GM23338 (cell line): Measurements from ENCODE around the gene ATRIP. TPM values are rescaled to one million over a fixed set of nuclear protein-coding genes. Genes with fewer than 3 reads are reported as not detected.

Experiments used
- ATAC-seq: fragments of 200-7000 bp; cut with Tn5 transposase; 3 replicates; pipeline ENCODE4 v1.9.1; 2020
- DNase-seq: peaks from one replicate; pipeline ENCODE4 v3.0.0-alpha.2; 2015; ENCODE audit warnings: low spot score
- H2AFZ ChIP-seq: fragments of 200-600 bp; sonication (generic); 2 replicates; pipeline ENCODE4 v1.8.0; 2016; ENCODE audit warnings: antibody characterized with exemption, mild to moderate bottlenecking, moderate library complexity
- H3F3A ChIP-seq: fragments of 200-600 bp; sonication (generic); replicated peaks from 2 replicates; pipeline ENCODE4 v1.8.0; 2017; ENCODE audit warnings: antibody characterized with exemption, mixed run types, low read depth
- H3K27ac ChIP-seq: fragments of 200-600 bp; sonication (generic); 2 replicates; pipeline ENCODE4 v1.6.1; 2016; ENCODE audit warnings: low read depth
- H3K27me3 ChIP-seq: fragments of 200-600 bp; sonication (generic); 2 replicates; pipeline ENCODE4 v1.8.0; 2016; ENCODE audit warnings: mild to moderate bottlenecking, mixed run types, moderate library complexity; ENCODE audit not compliant: insufficient read depth
- H3K36me3 ChIP-seq: fragments of 200-600 bp; sonication (generic); 2 replicates; pipeline ENCODE4 v1.8.0; 2016; ENCODE audit warnings: mild to moderate bottlenecking; ENCODE audit not compliant: insufficient read depth
- H3K4me1 ChIP-seq: fragments of 200-600 bp; sonication (generic); 2 replicates; pipeline ENCODE4 v1.8.0; 2016; ENCODE audit warnings: mild to moderate bottlenecking, moderate library complexity; ENCODE audit not compliant: insufficient read depth
- H3K4me2 ChIP-seq: fragments of 200-600 bp; sonication (generic); 2 replicates; pipeline ENCODE4 v1.7.1; 2017; ENCODE audit warnings: mixed run types
- H3K4me3 ChIP-seq: fragments of 200-600 bp; sonication (generic); 2 replicates; pipeline ENCODE4 v1.6.1; 2016; ENCODE audit warnings: mixed run types
- H3K79me2 ChIP-seq: fragments of 200-600 bp; sonication (generic); replicated peaks from 2 replicates; pipeline ENCODE4 v1.8.0; 2017; ENCODE audit warnings: mild to moderate bottlenecking; ENCODE audit not compliant: insufficient read depth
- H3K9me2 ChIP-seq: fragments of 200-600 bp; sonication (generic); 2 replicates; pipeline ENCODE4 v1.8.0; 2017; ENCODE audit not compliant: insufficient read depth
- H4K20me1 ChIP-seq: fragments of 200-600 bp; sonication (generic); replicated peaks from 2 replicates; pipeline ENCODE4 v1.8.0; 2017; ENCODE audit warnings: mild to moderate bottlenecking; ENCODE audit not compliant: insufficient read depth
- H3K27ac Mint-ChIP-seq: 2 replicates; pipeline ENCODE4 v1.8.0; 2020; ENCODE audit warnings: inconsistent platforms, mild to moderate bottlenecking, moderate library complexity, mixed read lengths
- H3K27me3 Mint-ChIP-seq: 3 replicates; pipeline ENCODE4 v1.8.0; 2022; ENCODE audit warnings: low read depth, mild to moderate bottlenecking, moderate library complexity, mixed read lengths, inconsistent platforms; ENCODE audit not compliant: insufficient read depth, poor library complexity
- H3K36me3 Mint-ChIP-seq: 3 replicates; pipeline ENCODE4 v1.8.0; 2021; ENCODE audit warnings: low read depth, mild to moderate bottlenecking, inconsistent platforms, moderate library complexity, mixed read lengths
- H3K4me1 Mint-ChIP-seq: 3 replicates; pipeline ENCODE4 v1.8.0; 2020; ENCODE audit warnings: mild to moderate bottlenecking, inconsistent platforms, mixed read lengths
- H3K4me3 Mint-ChIP-seq: 3 replicates; pipeline ENCODE4 v1.8.0; 2021; ENCODE audit warnings: moderate library complexity, mild to moderate bottlenecking, inconsistent platforms, mixed read lengths
- H3K9me3 Mint-ChIP-seq: 3 replicates; pipeline ENCODE4 v1.8.0; 2020; ENCODE audit warnings: moderate library complexity, mild to moderate bottlenecking, inconsistent platforms, mixed read lengths
- ETS1 ChIP-seq: IDR thresholded peaks from 2 replicates; pipeline ENCODE4 v1.6.1; 2016; ENCODE audit warnings: antibody characterized with exemption
- EZH2 ChIP-seq: fragments of 200-600 bp; sonication (generic); IDR thresholded peaks from one replicate; pipeline ENCODE4 v1.8.0; 2017; ENCODE audit warnings: antibody characterized with exemption, mild to moderate bottlenecking, low read depth; ENCODE audit not compliant: unreplicated experiment
- JUNB ChIP-seq: IDR thresholded peaks from one replicate; pipeline ENCODE4 v1.6.1; 2016; ENCODE audit warnings: antibody characterized with exemption; ENCODE audit not compliant: unreplicated experiment
- NANOG ChIP-seq: IDR thresholded peaks from 2 replicates; pipeline ENCODE4 v1.6.1; 2016; ENCODE audit warnings: antibody characterized with exemption, borderline replicate concordance
- POLR2AphosphoS5 ChIP-seq: IDR thresholded peaks from 2 replicates; pipeline ENCODE4 v1.6.1; 2016; ENCODE audit warnings: antibody characterized with exemption, low read depth
- REST ChIP-seq: IDR thresholded peaks from one replicate; pipeline ENCODE4 v1.6.1; 2018; ENCODE audit warnings: antibody characterized with exemption; ENCODE audit not compliant: unreplicated experiment
- STAT1 ChIP-seq: IDR thresholded peaks from one replicate; pipeline ENCODE4 v1.6.1; 2016; ENCODE audit warnings: antibody characterized with exemption; ENCODE audit not compliant: unreplicated experiment
- ZNF331 ChIP-seq: fragments of 250-450 bp; sonication (Bioruptor Pico); IDR thresholded peaks from 2 replicates; pipeline ENCODE4 v1.5.0; 2020; ENCODE audit warnings: low read depth, mild to moderate bottlenecking, moderate library complexity
- ZNF462 ChIP-seq: fragments of 250-450 bp; sonication (Bioruptor Pico); IDR thresholded peaks from 2 replicates; pipeline ENCODE4 v1.5.0; 2020; ENCODE audit warnings: mild to moderate bottlenecking, moderate library complexity
- polyA plus RNA-seq: library from polyadenylated mRNA; unstranded; fragments of >200 nt; fragmentation: Nextera tagmentation; extraction: Ambion mirVana; gene quantifications from 2 replicates; pipeline ENCODE4 v1.2.1, GENCODE V29; 2016
- total RNA-seq: library from RNA; depleted of rRNA; stranded (reverse); fragments of >200 nt; shearing (Covaris generic); gene quantifications from 2 replicates; pipeline ENCODE4 v1.2.3, GENCODE V29; 2014
- TF ChIP-seq, protein P1 (sequence below), 2 experiments: fragments of 200-600 bp in 1 of 2; sonication (generic) in 1 of 2; conservative IDR thresholded peaks; 2 replicates each; pipeline versions ENCODE4 v1.5.1 to v1.6.1; 2016 to 2017; ENCODE audit warnings: antibody characterized with exemption in 2 of 2, low read depth in 2 of 2, mild to moderate bottlenecking in 2 of 2, moderate library complexity in 1 of 2

ATRIP gene
- total and polyA plus RNA-seq, 2 experiments from 2014 or later = 5.8 to 17.3 TPM

DNA sequence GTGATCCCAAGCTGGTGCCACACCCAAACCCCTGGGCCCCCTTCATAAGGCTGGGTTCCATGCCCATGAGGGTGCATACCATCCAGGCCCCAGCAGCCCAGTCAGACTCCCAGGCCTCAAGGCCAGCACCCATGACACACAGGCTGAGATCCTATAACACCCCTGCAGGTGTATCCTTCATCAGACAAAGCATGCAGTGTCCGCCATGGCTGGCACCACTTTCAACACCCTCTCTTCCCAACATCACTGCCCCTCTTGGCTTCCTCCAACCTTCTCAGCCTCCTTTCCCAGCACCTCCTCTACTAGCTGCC lies 10.1 kb upstream of the ATRIP start:
- no peak for TF ChIP-seq STAT1
- TF ChIP-seq JUNB = no peak
- TF ChIP-seq POLR2AphosphoS5 = no peak
- no peak for TF ChIP-seq ZNF331 (CRISPR knock-in tag)
- TF ChIP-seq, protein P1, sequence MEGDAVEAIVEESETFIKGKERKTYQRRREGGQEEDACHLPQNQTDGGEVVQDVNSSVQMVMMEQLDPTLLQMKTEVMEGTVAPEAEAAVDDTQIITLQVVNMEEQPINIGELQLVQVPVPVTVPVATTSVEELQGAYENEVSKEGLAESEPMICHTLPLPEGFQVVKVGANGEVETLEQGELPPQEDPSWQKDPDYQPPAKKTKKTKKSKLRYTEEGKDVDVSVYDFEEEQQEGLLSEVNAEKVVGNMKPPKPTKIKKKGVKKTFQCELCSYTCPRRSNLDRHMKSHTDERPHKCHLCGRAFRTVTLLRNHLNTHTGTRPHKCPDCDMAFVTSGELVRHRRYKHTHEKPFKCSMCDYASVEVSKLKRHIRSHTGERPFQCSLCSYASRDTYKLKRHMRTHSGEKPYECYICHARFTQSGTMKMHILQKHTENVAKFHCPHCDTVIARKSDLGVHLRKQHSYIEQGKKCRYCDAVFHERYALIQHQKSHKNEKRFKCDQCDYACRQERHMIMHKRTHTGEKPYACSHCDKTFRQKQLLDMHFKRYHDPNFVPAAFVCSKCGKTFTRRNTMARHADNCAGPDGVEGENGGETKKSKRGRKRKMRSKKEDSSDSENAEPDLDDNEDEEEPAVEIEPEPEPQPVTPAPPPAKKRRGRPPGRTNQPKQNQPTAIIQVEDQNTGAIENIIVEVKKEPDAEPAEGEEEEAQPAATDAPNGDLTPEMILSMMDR (conservative IDR thresholded peaks at IDR 0.05; ENCODE audit: low read depth in 2 of 2) = no peak
- H3K4me1 ChIP-seq = peaks cover 10% of the 10 kb centered on the region; the same call in 1 of the 2 replicates
- H3K36me3 Mint-ChIP-seq = peaks cover 42% of the 10 kb centered on the region
- H3K4me3 Mint-ChIP-seq = no peak overlapping the region
- peaks cover 2% of the 10 kb centered on the region for H4K20me1 ChIP-seq
- H3K36me3 ChIP-seq = peaks cover 12% of the 10 kb centered on the region
- no peak overlapping the region for H3K27ac Mint-ChIP-seq
- no peak overlapping the region for H2AFZ ChIP-seq
- DNase-seq (no peak), ATAC-seq (no peak)
- H3K4me2 ChIP-seq = no peak overlapping the region
- H3K27me3 Mint-ChIP-seq = peaks cover 6% of the 10 kb centered on the region
- H3F3A ChIP-seq = peaks cover 39% of the 10 kb centered on the region
- H3K27me3 ChIP-seq = no peaks in the 10 kb centered on the region
- H3K79me2 ChIP-seq = peaks cover 45% of the 10 kb centered on the region
- peaks cover 23% of the 10 kb centered on the region for H3K4me1 Mint-ChIP-seq
- H3K9me3 Mint-ChIP-seq = no peaks in the 10 kb centered on the region
- H3K27ac ChIP-seq = no peak overlapping the region
- no peaks in the 10 kb centered on the region for H3K9me2 ChIP-seq
- no peak overlapping the region for H3K4me3 ChIP-seq

DNA sequence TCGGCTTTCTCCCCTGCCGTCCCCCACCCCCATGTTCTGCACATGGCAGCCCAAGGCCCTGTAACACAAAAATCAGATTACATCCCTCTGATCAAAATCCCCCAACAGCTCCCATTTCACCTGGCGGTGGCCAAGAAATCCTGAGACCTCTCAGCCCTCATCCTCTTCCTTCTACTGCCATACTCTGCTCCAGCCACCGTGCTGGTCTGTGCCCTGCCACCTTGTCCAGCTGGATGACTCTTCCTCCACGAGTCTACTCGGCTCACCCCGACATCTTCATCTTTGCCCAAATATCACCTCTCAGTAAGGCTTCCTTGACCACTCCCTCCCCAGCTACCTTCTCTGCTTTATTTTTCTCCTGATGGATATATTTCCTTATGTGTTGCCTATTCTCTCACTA lies 9.7 kb upstream of the ATRIP start:
- DNase-seq (no peak), ATAC-seq (no peak)
- Histone ChIP-seq H3K27ac (no peak overlapping the region), H4K20me1 (peaks cover 6% of the 10 kb centered on the region), H3K36me3 (peaks cover 14% of the 10 kb centered on the region), H3F3A (peaks cover 40% of the 10 kb centered on the region), H3K27me3 (no peaks in the 10 kb centered on the region), H3K4me3 (no peak overlapping the region), H2AFZ (no peak overlapping the region), H3K9me2 (no peaks in the 10 kb centered on the region), H3K79me2 (peaks cover 45% of the 10 kb centered on the region), H3K4me2 (no peak overlapping the region), H3K4me1 (peaks cover 10% of the 10 kb centered on the region; the same call in 1 of the 2 replicates)
- H3K36me3 Mint-ChIP-seq = peaks cover 42% of the 10 kb centered on the region
- H3K9me3 Mint-ChIP-seq = no peaks in the 10 kb centered on the region
- no peak overlapping the region for H3K4me3 Mint-ChIP-seq
- no peak overlapping the region for H3K27ac Mint-ChIP-seq
- peaks cover 22% of the 10 kb centered on the region for H3K4me1 Mint-ChIP-seq
- peaks cover 6% of the 10 kb centered on the region for H3K27me3 Mint-ChIP-seq
- TF ChIP-seq EZH2 (no peak), ZNF462 (CRISPR knock-in tag) (no peak), ZNF331 (CRISPR knock-in tag) (no peak), STAT1 (no peak), NANOG (no peak), ETS1 (no peak), REST (no peak)
